Stomach (tissue), 9 donors: Measurements from ENCODE around the gene PPARA. TPM values are rescaled to one million over a fixed set of nuclear protein-coding genes. Genes with fewer than 3 reads are reported as not detected.

Source experiments
- DNase-seq, 2 donors: peaks; one replicate each; pipeline versions ENCODE4 v3.0.0 to v3.0.0-alpha.2; 2013 to 2019
- H3K27ac ChIP-seq, 5 donors: fragments of 200-600 bp in 4 of 5; sonication (generic) in 4 of 5; one replicate each; pipeline ENCODE4 v1.5.1; 2013 to 2019; ENCODE audit warnings: mild to moderate bottlenecking in 1 of 5, moderate library complexity in 1 of 5
- H3K27me3 ChIP-seq, 3 donors: fragments of 200-600 bp; sonication (generic); one replicate each; pipeline ENCODE4 v1.5.1; 2017 to 2019; ENCODE audit warnings: mixed run types in 1 of 3
- H3K36me3 ChIP-seq, 4 donors: fragments of 200-600 bp; sonication (generic); 1 replicate in 3 of 4; 2 replicates in 1 of 4; pipeline ENCODE4 v1.5.1; 2016 to 2019
- H3K4me1 ChIP-seq, 4 donors: fragments of 200-600 bp; sonication (generic); one replicate each; pipeline ENCODE4 v1.5.1; 2016 to 2019
- H3K4me3 ChIP-seq, 4 donors: fragments of 200-600 bp; sonication (generic) in 3 of 4; one replicate each; pipeline ENCODE4 v1.5.1; 2016 to 2019; ENCODE audit warnings: mild to moderate bottlenecking in 1 of 4
- H3K9me3 ChIP-seq, 4 donors: fragments of 200-600 bp; sonication (generic); one replicate each; pipeline ENCODE4 v1.5.1; 2016 to 2019
- EP300 ChIP-seq: sonication (generic); formaldehyde crosslinking; IDR thresholded peaks from one replicate; pipeline ENCODE4 v1.6.1; 2017; ENCODE audit warnings: antibody characterized with exemption
- POLR2A ChIP-seq, 4 donors: fragments of 450-650 bp; IDR thresholded peaks; one replicate each; pipeline ENCODE4 v1.6.1; 2016; ENCODE audit warnings: antibody characterized with exemption in 4 of 4, control low read depth in 2 of 4, mild to moderate bottlenecking in 1 of 4, moderate library complexity in 1 of 4
- POLR2AphosphoS5 ChIP-seq, 3 donors: sonication (generic); formaldehyde crosslinking; IDR thresholded peaks; one replicate each; pipeline ENCODE4 v1.6.1; 2016; ENCODE audit warnings: antibody characterized with exemption in 3 of 3
- WGBS, 5 donors: extraction: QIAGEN DNeasy Blood & Tissue Kit in 3 of 5; methylation state at CpG; one replicate each; pipeline versions ENCODE4 v1.1.5 to v1.1.7; 2013 to 2018; 5-methylcytosine and 5-hydroxymethylcytosine counted together
- intact Hi-C: fragments of 100-400 bp; cut with DNase I; formaldehyde crosslinking; loops from one replicate; pipeline ENCODE4 v1.15.1; 2023; ENCODE audit warnings: low total_unique reads
- polyA plus RNA-seq, 3 donors: library from polyadenylated mRNA; stranded (reverse); fragments of 200-250 nt; gene quantifications; one replicate each; pipeline ENCODE4 v1.2.3, GENCODE V29; 2013
- total RNA-seq, 5 donors: library from RNA; depleted of rRNA; stranded (reverse); fragments of >200 nt; gene quantifications; one replicate each; pipeline versions ENCODE4 v1.1.0 to v1.2.3, GENCODE V29; 2014 to 2016
- TF ChIP-seq, protein P1 (sequence below), 7 experiments: fragments of 450-650 bp in 4 of 7; fragments of 200-600 bp in 3 of 7; sonication (generic) in 3 of 7; IDR thresholded peaks; one replicate each; pipeline ENCODE4 v1.5.1; 2016 to 2019; ENCODE audit warnings: antibody characterized with exemption in 7 of 7, control low read depth in 2 of 7, mild to moderate bottlenecking in 1 of 7
- donor health status: healthy with polysubstance abuse.
- donor health status: Bipolar disorder and iron deficiency.
- donor health status: healthy.

Gene PPARA
- total and polyA plus RNA-seq, 8 donors, result 3.4 to 28.8 (median 11.6) TPM

- Histone ChIP-seq H3K36me3 (peaks cover 64 to 100% (median 100%) of the 10 kb centered on the region in 4 donors), H3K9me3 (peaks cover 0 to 12% (median 5%) of the 10 kb centered on the region in 4 donors), H3K4me1 (peaks cover 0 to 18% (median 9%) of the 10 kb centered on the region in 4 donors), H3K27ac (peak overlapping the region; percentile 25 to 75 (median 65)), H3K27me3 (no peaks in the 10 kb centered on the region), H3K4me3 (peak overlapping the region in 3 of 4 donors; percentile 23 to 28 (median 27))
- intact Hi-C loops, result no loop called here
- WGBS, 5 donors, result 70 to 79% (median 76%) methylated on average over 11 to 24 of the region's 24 CpGs
- peak; percentile 47 to 60 for DNase-seq
- TF ChIP-seq, protein P1, sequence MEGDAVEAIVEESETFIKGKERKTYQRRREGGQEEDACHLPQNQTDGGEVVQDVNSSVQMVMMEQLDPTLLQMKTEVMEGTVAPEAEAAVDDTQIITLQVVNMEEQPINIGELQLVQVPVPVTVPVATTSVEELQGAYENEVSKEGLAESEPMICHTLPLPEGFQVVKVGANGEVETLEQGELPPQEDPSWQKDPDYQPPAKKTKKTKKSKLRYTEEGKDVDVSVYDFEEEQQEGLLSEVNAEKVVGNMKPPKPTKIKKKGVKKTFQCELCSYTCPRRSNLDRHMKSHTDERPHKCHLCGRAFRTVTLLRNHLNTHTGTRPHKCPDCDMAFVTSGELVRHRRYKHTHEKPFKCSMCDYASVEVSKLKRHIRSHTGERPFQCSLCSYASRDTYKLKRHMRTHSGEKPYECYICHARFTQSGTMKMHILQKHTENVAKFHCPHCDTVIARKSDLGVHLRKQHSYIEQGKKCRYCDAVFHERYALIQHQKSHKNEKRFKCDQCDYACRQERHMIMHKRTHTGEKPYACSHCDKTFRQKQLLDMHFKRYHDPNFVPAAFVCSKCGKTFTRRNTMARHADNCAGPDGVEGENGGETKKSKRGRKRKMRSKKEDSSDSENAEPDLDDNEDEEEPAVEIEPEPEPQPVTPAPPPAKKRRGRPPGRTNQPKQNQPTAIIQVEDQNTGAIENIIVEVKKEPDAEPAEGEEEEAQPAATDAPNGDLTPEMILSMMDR (IDR thresholded peaks at IDR 0.05), result no peak
- TF ChIP-seq POLR2A (IDR thresholded peaks at IDR 0.05) (no peak), EP300 (no peak), POLR2AphosphoS5 (IDR thresholded peaks at IDR 0.05) (peak in 2 of 3 donors; percentile 39 to 66)
These were observed 137.8 kb downstream of the PPARA start for GRCh38 chr22:46287873-46288751.

DNA sequence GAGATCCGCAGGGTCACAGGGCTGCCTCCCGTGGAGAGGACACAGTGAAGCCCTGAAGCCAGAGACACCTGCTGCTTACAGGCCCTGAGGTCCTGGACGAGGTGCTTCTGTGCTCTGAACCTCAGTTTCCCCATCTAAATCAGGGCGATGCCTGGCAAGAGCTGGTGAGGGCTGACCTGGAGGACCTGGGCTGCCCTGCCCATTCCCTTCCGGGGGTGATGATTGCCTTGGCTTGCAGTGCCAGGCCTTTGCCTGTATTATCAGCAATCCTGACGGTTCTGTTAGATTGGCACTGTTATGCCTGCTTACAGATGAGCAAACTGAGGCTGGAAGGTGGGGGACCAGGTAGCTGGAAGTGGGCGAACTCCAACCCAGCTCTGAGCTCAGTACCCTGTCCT, 138.5 kb downstream of the PPARA start:
- H3K36me3 ChIP-seq, result peaks cover 61 to 100% (median 100%) of the 10 kb centered on the region in 4 donors
- peak overlapping the region in 4 of 5 donors; percentile 64 to 75 (median 68) for H3K27ac ChIP-seq
- no peak overlapping the region for H3K4me3 ChIP-seq

DNA sequence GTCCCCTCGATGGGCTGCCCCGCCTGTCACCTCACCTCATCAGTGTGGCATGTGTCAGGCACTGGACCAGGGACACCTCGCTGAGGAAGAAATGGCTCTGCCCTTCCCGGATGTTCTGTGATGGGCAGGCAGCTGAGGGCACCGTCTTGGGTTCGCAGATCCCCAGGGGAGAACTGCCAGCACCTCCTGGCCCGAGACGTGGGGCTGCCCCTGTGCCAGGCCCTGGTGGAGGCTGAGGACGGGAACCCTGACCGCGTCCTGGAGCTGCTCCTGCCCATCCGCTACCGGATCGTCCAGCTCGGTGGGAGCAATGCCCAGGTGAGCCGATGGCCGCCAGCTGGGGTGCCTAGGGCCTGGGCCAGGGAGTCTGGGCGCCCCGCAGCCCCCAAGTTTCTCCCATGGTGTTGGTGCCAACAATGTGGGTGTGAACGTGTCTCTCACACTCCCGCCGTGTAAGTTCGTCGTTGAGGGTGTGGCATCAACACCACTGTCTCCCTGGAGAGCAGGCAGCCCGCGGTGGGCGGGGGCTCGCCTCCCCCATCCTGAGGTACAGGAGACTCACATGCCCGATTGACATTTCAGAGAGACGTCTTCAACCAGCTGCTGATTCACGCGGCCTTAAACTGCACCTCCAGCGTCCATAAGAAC, 139.0 kb downstream of the PPARA start:
- DNase-seq, result no peak
- Histone ChIP-seq H3K4me1 (peaks cover 0 to 18% (median 9%) of the 10 kb centered on the region in 4 donors), H3K36me3 (peaks cover 56 to 97% (median 96%) of the 10 kb centered on the region in 4 donors), H3K4me3 (no peak overlapping the region), H3K27me3 (no peaks in the 10 kb centered on the region), H3K9me3 (peaks cover 0 to 12% (median 5%) of the 10 kb centered on the region in 4 donors), H3K27ac (peak overlapping the region in 2 of 5 donors; percentile 70 to 75)
- intact Hi-C loops, result no loop called here
- WGBS, 5 donors, result 87 to 93% (median 91%) methylated on average over 27 to 33 of the region's 33 CpGs
- TF ChIP-seq, protein P1 (IDR thresholded peaks at IDR 0.05), result no peak
- TF ChIP-seq EP300 (no peak), POLR2A (IDR thresholded peaks at IDR 0.05) (no peak), POLR2AphosphoS5 (IDR thresholded peaks at IDR 0.05) (no peak)

More for the DNA sequence above, 138.5 kb downstream of the PPARA start:
- Histone ChIP-seq H3K9me3 (peaks cover 0 to 12% (median 5%) of the 10 kb centered on the region in 4 donors), H3K27me3 (no peaks in the 10 kb centered on the region), H3K4me1 (peaks cover 0 to 18% (median 9%) of the 10 kb centered on the region in 4 donors)
- TF ChIP-seq POLR2AphosphoS5 (IDR thresholded peaks at IDR 0.05) (no peak), POLR2A (IDR thresholded peaks at IDR 0.05) (no peak), EP300 (no peak)
- TF ChIP-seq, protein P1 (IDR thresholded peaks at IDR 0.05), result no peak
- WGBS, 5 donors, result 81 to 92% (median 90%) methylated on average over 5 to 7 of the region's 7 CpGs
- intact Hi-C loops, result no loop called here
- DNase-seq, result no peak

GRCh38 chr22:46290121-46290842, 140.0 kb downstream of the PPARA start:
- no peak for DNase-seq
- intact Hi-C loops, result no loop called here
- H3K4me3 ChIP-seq, result no peak overlapping the region
- TF ChIP-seq POLR2A (IDR thresholded peaks at IDR 0.05) (no peak), POLR2AphosphoS5 (IDR thresholded peaks at IDR 0.05) (no peak), EP300 (no peak)
- TF ChIP-seq, protein P1 (IDR thresholded peaks at IDR 0.05), result no peak
- peaks cover 0 to 18% (median 10%) of the 10 kb centered on the region in 4 donors for H3K4me1 ChIP-seq
- H3K27me3 ChIP-seq, result no peaks in the 10 kb centered on the region
- peaks cover 48 to 88% (median 87%) of the 10 kb centered on the region in 4 donors for H3K36me3 ChIP-seq
- 86 to 95% (median 93%) methylated on average over 17 of the region's 17 CpGs for WGBS, 5 donors
- peaks cover 0 to 12% (median 5%) of the 10 kb centered on the region in 4 donors for H3K9me3 ChIP-seq
- H3K27ac ChIP-seq, result no peak overlapping the region
